Astrocyte (in vitro differentiated cells and primary cell): Measurements from ENCODE around the gene SOCS1. TPM values are rescaled to one million over a fixed set of nuclear protein-coding genes. Genes with fewer than 3 reads are reported as not detected.

Experiments used
- DNase-seq: peaks from one replicate; pipeline ENCODE4 v3.0.0-alpha.2; 2010; ENCODE audit warnings: low read depth
- FAIRE-seq: peaks from 2 replicates; lab custom pipeline; 2011; peaks lifted over from hg19 to GRCh38; lab: Jason Lieb, UNC
- H2AFZ ChIP-seq: 2 replicates; pipeline ENCODE4 v1.6.0; 2012; ENCODE audit warnings: low read depth, low read length, inconsistent platforms
- H3K27ac ChIP-seq: 2 replicates; pipeline ENCODE4 v1.5.1; 2011; ENCODE audit warnings: low read depth, low read length, inconsistent platforms
- H3K27me3 ChIP-seq: 2 replicates; pipeline ENCODE4 v1.6.0; 2011; ENCODE audit warnings: low read length, inconsistent platforms; ENCODE audit not compliant: insufficient read depth
- H3K36me3 ChIP-seq: 2 replicates; pipeline ENCODE4 v1.5.1; 2011; ENCODE audit warnings: low read length, inconsistent platforms; ENCODE audit not compliant: insufficient read depth
- H3K4me1 ChIP-seq: 2 replicates; pipeline ENCODE4 v1.5.1; 2011; ENCODE audit warnings: low read length, inconsistent platforms; ENCODE audit not compliant: insufficient read depth
- H3K4me2 ChIP-seq: 2 replicates; pipeline ENCODE4 v1.6.0; 2012; ENCODE audit warnings: low read length, inconsistent platforms
- H3K4me3 ChIP-seq: 2 replicates; pipeline ENCODE4 v1.5.1; 2011; ENCODE audit warnings: low read depth, mild to moderate bottlenecking, low read length, inconsistent platforms; ENCODE audit not compliant: insufficient read depth
- H3K79me2 ChIP-seq: 2 replicates; pipeline ENCODE4 v1.6.0; 2012; ENCODE audit warnings: mild to moderate bottlenecking, low read length, inconsistent platforms; ENCODE audit not compliant: insufficient read depth
- H3K9ac ChIP-seq: 2 replicates; pipeline ENCODE4 v1.6.0; 2012; ENCODE audit warnings: mild to moderate bottlenecking, low read length, inconsistent platforms
- H3K9me3 ChIP-seq: 2 replicates; pipeline ENCODE4 v1.5.1; 2012; ENCODE audit warnings: low read depth, mild to moderate bottlenecking, low read length, inconsistent platforms; ENCODE audit not compliant: insufficient read depth
- H4K20me1 ChIP-seq: 2 replicates; pipeline ENCODE4 v1.6.0; 2012; ENCODE audit warnings: low read length, inconsistent platforms; ENCODE audit not compliant: insufficient read depth
- H3K27ac Mint-ChIP-seq: one replicate; pipeline ENCODE4 v1.8.0; 2021; ENCODE audit warnings: mild to moderate bottlenecking, mixed read lengths; ENCODE audit not compliant: unreplicated experiment
- H3K27me3 Mint-ChIP-seq: one replicate; pipeline ENCODE4 v1.8.0; 2021; ENCODE audit warnings: low read depth, mixed read lengths; ENCODE audit not compliant: unreplicated experiment
- H3K36me3 Mint-ChIP-seq: one replicate; pipeline ENCODE4 v1.8.0; 2021; ENCODE audit warnings: low read depth, mixed read lengths; ENCODE audit not compliant: unreplicated experiment
- H3K4me1 Mint-ChIP-seq: one replicate; pipeline ENCODE4 v1.8.0; 2021; ENCODE audit warnings: low read depth, mixed read lengths; ENCODE audit not compliant: unreplicated experiment
- H3K4me3 Mint-ChIP-seq: one replicate; pipeline ENCODE4 v1.8.0; 2021; ENCODE audit warnings: mild to moderate bottlenecking, moderate library complexity, mixed read lengths; ENCODE audit not compliant: unreplicated experiment
- H3K9me3 Mint-ChIP-seq: one replicate; pipeline ENCODE4 v1.8.0; 2021; ENCODE audit warnings: mild to moderate bottlenecking, mixed read lengths; ENCODE audit not compliant: unreplicated experiment
- CTCF ChIP-seq: IDR thresholded peaks from 2 replicates; pipeline ENCODE4 v1.5.1; 2011; ENCODE audit warnings: low read depth, mild to moderate bottlenecking, inconsistent platforms, low read length, moderate library complexity; ENCODE audit not compliant: insufficient read depth
- EZH2 ChIP-seq: IDR thresholded peaks from 2 replicates; pipeline ENCODE4 v1.6.1; 2012; ENCODE audit warnings: mild to moderate bottlenecking, low read length, inconsistent platforms; ENCODE audit not compliant: insufficient read depth
- total RNA-seq: library from RNA; stranded (reverse); gene quantifications from 2 replicates; pipeline ENCODE4 v1.2.1, GENCODE V29; 2021

Gene SOCS1
- total RNA-seq, 1 donor from 2014 or later, result 16.0 TPM

- Mint-ChIP-seq H3K4me3 (no peak overlapping the region), H3K4me1 (no peaks in the 10 kb centered on the region), H3K36me3 (peaks cover 1% of the 10 kb centered on the region), H3K9me3 (peaks cover 21% of the 10 kb centered on the region), H3K27ac (no peak overlapping the region), H3K27me3 (peaks cover 17% of the 10 kb centered on the region)
- H3K4me2 ChIP-seq, result no peak overlapping the region
- no peak overlapping the region for H2AFZ ChIP-seq
- H3K79me2 ChIP-seq, result no peaks in the 10 kb centered on the region
- FAIRE-seq (no peak), DNase-seq (no peak)
- H4K20me1 ChIP-seq, result no peaks in the 10 kb centered on the region
- no peak for TF ChIP-seq EZH2
- TF ChIP-seq CTCF, result no peak
- no peak overlapping the region for H3K4me3 ChIP-seq
- no peaks in the 10 kb centered on the region for H3K27me3 ChIP-seq
- H3K4me1 ChIP-seq, result no peaks in the 10 kb centered on the region
- H3K9me3 ChIP-seq, result peaks cover 9% of the 10 kb centered on the region
- no peak overlapping the region for H3K9ac ChIP-seq
- no peak overlapping the region for H3K27ac ChIP-seq
- no peaks in the 10 kb centered on the region for H3K36me3 ChIP-seq
Observed at GRCh38 chr16:11215935-11216556, 40.0 kb downstream of the SOCS1 start.

GRCh38 chr16:11213799-11214198, 42.2 kb downstream of the SOCS1 start:
- TF ChIP-seq EZH2, result no peak
- no peak for TF ChIP-seq CTCF
- Mint-ChIP-seq H3K9me3 (peaks cover 21% of the 10 kb centered on the region), H3K4me3 (no peak overlapping the region), H3K27me3 (peaks cover 19% of the 10 kb centered on the region), H3K36me3 (peaks cover 1% of the 10 kb centered on the region), H3K27ac (no peak overlapping the region), H3K4me1 (no peaks in the 10 kb centered on the region)
- Histone ChIP-seq H3K4me3 (no peak overlapping the region), H3K27ac (no peak overlapping the region), H2AFZ (no peak overlapping the region), H3K27me3 (peaks cover 3% of the 10 kb centered on the region), H3K4me1 (no peaks in the 10 kb centered on the region), H4K20me1 (no peaks in the 10 kb centered on the region), H3K79me2 (no peaks in the 10 kb centered on the region), H3K9me3 (peaks cover 8% of the 10 kb centered on the region), H3K4me2 (no peak overlapping the region), H3K36me3 (no peaks in the 10 kb centered on the region), H3K9ac (no peak overlapping the region)
- no peak for DNase-seq
- FAIRE-seq, result no peak

GRCh38 chr16:11213373-11213772, 42.6 kb downstream of the SOCS1 start:
- no peaks in the 10 kb centered on the region for H3K79me2 ChIP-seq
- Mint-ChIP-seq H3K4me1 (no peaks in the 10 kb centered on the region), H3K4me3 (no peak overlapping the region), H3K36me3 (peaks cover 1% of the 10 kb centered on the region), H3K27me3 (peaks cover 19% of the 10 kb centered on the region), H3K9me3 (peaks cover 18% of the 10 kb centered on the region), H3K27ac (no peak overlapping the region)
- H4K20me1 ChIP-seq, result no peaks in the 10 kb centered on the region
- H3K9me3 ChIP-seq, result peaks cover 4% of the 10 kb centered on the region
- TF ChIP-seq CTCF (no peak), EZH2 (no peak)
- H3K4me3 ChIP-seq, result no peak overlapping the region
- H3K4me2 ChIP-seq, result no peak overlapping the region
- H3K4me1 ChIP-seq, result no peaks in the 10 kb centered on the region
- peaks cover 3% of the 10 kb centered on the region for H3K27me3 ChIP-seq
- H3K36me3 ChIP-seq, result no peaks in the 10 kb centered on the region
- FAIRE-seq, result no peak
- no peak overlapping the region for H3K9ac ChIP-seq
- no peak for DNase-seq
- H2AFZ ChIP-seq, result no peak overlapping the region
- no peak overlapping the region for H3K27ac ChIP-seq
